Osteoblast (primary cell): ENCODE measurements around the gene PTGR3. TPM values are rescaled to one million over a fixed set of nuclear protein-coding genes. Genes with fewer than 3 reads are reported as not detected.

Experiments
- DNase-seq: peaks from one replicate; pipeline ENCODE4 v3.0.0; 2011; ENCODE audit warnings: low spot score, mixed read lengths; ENCODE audit not compliant: insufficient read length; ENCODE audit errors: missing footprints
- H2AFZ ChIP-seq: 2 replicates; pipeline ENCODE4 v1.6.0; 2011; ENCODE audit warnings: mild to moderate bottlenecking, low read length
- H3K27ac ChIP-seq: 2 replicates; pipeline ENCODE4 v1.5.1; 2011; ENCODE audit warnings: mild to moderate bottlenecking, low read depth, low read length, moderate library complexity
- H3K27me3 ChIP-seq: 2 replicates; pipeline ENCODE4 v1.6.0; 2012; ENCODE audit warnings: mild to moderate bottlenecking, control low read depth, inconsistent platforms, low read length, moderate library complexity; ENCODE audit not compliant: insufficient read depth
- H3K36me3 ChIP-seq: 2 replicates; pipeline ENCODE4 v1.5.1; 2011; ENCODE audit warnings: mild to moderate bottlenecking, low read length, control low read depth, moderate library complexity; ENCODE audit not compliant: insufficient read depth
- H3K4me1 ChIP-seq: 2 replicates; pipeline ENCODE4 v1.5.1; 2011; ENCODE audit warnings: mild to moderate bottlenecking, low read length, control low read depth, moderate library complexity; ENCODE audit not compliant: insufficient read depth
- H3K4me2 ChIP-seq: 2 replicates; pipeline ENCODE4 v1.6.0; 2011; ENCODE audit warnings: mild to moderate bottlenecking, low read length; ENCODE audit not compliant: insufficient read depth
- H3K4me3 ChIP-seq: fragments of 200-600 bp; sonication (generic); 3 replicates; pipeline ENCODE4 v1.5.1; 2012; ENCODE audit warnings: mild to moderate bottlenecking, low read length, inconsistent platforms; ENCODE audit not compliant: insufficient read depth
- H3K79me2 ChIP-seq: 2 replicates; pipeline ENCODE4 v1.6.0; 2012; ENCODE audit warnings: mild to moderate bottlenecking, low read length, control low read depth, inconsistent platforms; ENCODE audit not compliant: insufficient read depth
- H3K9me3 ChIP-seq: 2 replicates; pipeline ENCODE4 v1.5.1; 2011; ENCODE audit warnings: low read depth, low read length, control low read depth
- H4K20me1 ChIP-seq: 2 replicates; pipeline ENCODE4 v1.6.0; 2012; ENCODE audit warnings: mild to moderate bottlenecking, low read length, control low read depth; ENCODE audit not compliant: insufficient read depth
- total RNA-seq: library from RNA; depleted of rRNA; stranded (reverse); fragments of >200 nt; gene quantifications from 2 replicates; pipeline ENCODE4 v1.2.3, GENCODE V29; 2012
- TF ChIP-seq, protein P1 (sequence below): IDR thresholded peaks from 2 replicates; pipeline ENCODE4 v1.5.1; 2011; ENCODE audit warnings: mild to moderate bottlenecking, low read depth, low read length, moderate library complexity; ENCODE audit errors: extremely low read depth

The PTGR3 gene
- total RNA-seq, 1 donor, result 8.3 TPM

DNA sequence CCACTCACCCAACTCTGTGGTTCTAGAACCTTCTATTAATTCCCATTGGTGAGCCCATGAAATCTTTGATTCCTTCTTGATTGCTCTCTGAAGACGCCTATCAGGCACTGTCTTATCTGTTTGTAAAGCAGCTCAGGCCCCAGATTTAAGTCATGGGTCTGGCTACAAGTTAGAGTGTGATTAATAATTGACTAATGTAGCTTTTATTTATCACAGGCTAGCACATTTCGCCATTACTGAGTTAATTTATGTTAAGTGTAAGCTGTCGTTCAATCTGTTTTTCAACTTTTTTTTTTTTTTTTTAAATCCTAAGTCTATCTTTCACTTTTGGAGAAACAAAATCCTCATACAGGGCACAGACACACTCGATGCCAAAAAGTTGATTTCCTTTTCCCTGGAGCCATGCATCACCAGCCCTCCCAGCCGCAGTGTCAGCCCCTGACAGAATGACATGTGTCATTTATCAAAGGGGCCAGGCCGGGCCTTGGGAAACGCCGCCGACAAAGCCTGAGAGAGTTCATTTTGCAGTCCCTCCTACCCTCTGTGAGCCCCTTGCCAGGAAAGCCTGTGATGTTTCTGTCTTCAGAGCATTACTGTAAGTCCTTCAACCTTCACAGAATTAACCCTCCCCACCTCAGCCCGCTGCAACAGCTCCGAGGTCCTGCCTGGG lies 17.5 kb upstream of the PTGR3 start:
- Histone ChIP-seq H3K79me2 (peaks cover 57% of the 10 kb centered on the region), H2AFZ (peak overlapping the region; percentile 49), H3K9me3 (no peaks in the 10 kb centered on the region), H3K27ac (peak overlapping the region; percentile 22), H3K36me3 (no peaks in the 10 kb centered on the region), H3K27me3 (no peaks in the 10 kb centered on the region), H3K4me2 (peak overlapping the region; percentile 84), H4K20me1 (no peaks in the 10 kb centered on the region), H3K4me3 (peak overlapping the region; percentile 65), H3K4me1 (peaks cover 31% of the 10 kb centered on the region)
- no peak for DNase-seq
- TF ChIP-seq, protein P1, sequence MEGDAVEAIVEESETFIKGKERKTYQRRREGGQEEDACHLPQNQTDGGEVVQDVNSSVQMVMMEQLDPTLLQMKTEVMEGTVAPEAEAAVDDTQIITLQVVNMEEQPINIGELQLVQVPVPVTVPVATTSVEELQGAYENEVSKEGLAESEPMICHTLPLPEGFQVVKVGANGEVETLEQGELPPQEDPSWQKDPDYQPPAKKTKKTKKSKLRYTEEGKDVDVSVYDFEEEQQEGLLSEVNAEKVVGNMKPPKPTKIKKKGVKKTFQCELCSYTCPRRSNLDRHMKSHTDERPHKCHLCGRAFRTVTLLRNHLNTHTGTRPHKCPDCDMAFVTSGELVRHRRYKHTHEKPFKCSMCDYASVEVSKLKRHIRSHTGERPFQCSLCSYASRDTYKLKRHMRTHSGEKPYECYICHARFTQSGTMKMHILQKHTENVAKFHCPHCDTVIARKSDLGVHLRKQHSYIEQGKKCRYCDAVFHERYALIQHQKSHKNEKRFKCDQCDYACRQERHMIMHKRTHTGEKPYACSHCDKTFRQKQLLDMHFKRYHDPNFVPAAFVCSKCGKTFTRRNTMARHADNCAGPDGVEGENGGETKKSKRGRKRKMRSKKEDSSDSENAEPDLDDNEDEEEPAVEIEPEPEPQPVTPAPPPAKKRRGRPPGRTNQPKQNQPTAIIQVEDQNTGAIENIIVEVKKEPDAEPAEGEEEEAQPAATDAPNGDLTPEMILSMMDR, result no peak

DNA sequence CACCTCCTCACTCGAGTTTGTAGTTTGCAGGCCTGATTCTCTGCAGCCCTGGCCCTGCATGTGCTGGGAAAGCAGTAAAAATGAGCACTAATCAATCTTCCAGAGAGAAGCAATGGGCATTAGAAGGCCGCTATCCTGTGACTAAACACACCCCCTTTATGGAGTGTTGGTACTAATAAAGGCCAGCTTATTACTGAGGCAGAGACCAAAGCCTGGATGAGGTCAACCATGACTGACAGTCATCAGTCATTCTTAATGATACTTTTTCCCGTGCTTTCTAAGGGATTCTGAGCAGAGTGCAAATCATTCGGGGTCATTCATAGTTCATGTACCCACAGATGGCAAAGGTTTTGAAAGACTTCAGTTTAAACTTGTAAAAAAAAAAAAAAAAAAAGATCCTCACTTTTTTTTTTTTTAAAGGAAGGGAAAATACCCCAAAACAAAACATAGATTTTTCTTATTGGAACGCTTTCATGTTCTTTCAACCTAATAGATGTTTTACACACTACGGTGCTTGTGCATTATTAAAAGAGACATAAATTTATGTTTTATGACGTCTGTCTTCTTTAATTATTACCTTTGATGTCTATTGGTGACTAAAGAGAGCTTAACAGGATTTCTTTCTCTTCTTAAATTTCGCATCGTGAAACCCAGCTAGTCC lies 14.9 kb upstream of the PTGR3 start:
- Histone ChIP-seq H2AFZ (peak overlapping the region; percentile 61), H3K4me2 (peak overlapping the region; percentile 58), H3K27ac (peak overlapping the region; percentile 51), H3K79me2 (peaks cover 60% of the 10 kb centered on the region), H3K4me3 (no peak overlapping the region), H3K4me1 (peaks cover 31% of the 10 kb centered on the region), H3K9me3 (no peaks in the 10 kb centered on the region), H3K36me3 (no peaks in the 10 kb centered on the region), H4K20me1 (no peaks in the 10 kb centered on the region), H3K27me3 (no peaks in the 10 kb centered on the region)
- TF ChIP-seq, protein P1, result no peak
- no peak for DNase-seq

DNA sequence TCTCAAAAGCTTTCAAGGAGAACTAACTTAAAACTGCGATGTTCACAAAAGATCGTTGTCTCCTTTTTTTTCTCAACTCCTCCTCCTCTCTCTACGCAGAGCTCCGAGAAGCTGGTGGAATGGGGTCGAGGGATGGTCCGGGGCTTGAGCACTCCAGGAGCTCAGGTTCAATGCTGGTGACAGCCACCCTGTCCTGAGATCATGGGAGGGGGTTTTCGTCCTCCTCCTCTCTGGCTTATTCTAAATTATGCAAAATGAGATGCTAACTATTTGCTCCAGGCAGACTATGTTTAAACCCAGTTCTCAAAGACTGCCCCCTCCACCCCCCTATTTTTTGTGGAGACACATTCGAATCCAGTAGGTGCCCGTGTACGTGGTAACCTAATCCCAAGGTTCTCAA lies 13.5 kb upstream of the PTGR3 start:
- H3K27me3 ChIP-seq, result no peaks in the 10 kb centered on the region
- no peak overlapping the region for H3K4me2 ChIP-seq
- H4K20me1 ChIP-seq, result no peaks in the 10 kb centered on the region
- H3K9me3 ChIP-seq, result no peaks in the 10 kb centered on the region
- no peak overlapping the region for H3K27ac ChIP-seq
- H3K4me3 ChIP-seq, result no peak overlapping the region
- TF ChIP-seq, protein P1, result no peak
- H3K79me2 ChIP-seq, result peaks cover 63% of the 10 kb centered on the region
- H2AFZ ChIP-seq, result no peak overlapping the region
- H3K36me3 ChIP-seq, result no peaks in the 10 kb centered on the region
- no peak for DNase-seq
- H3K4me1 ChIP-seq, result peaks cover 26% of the 10 kb centered on the region

DNA sequence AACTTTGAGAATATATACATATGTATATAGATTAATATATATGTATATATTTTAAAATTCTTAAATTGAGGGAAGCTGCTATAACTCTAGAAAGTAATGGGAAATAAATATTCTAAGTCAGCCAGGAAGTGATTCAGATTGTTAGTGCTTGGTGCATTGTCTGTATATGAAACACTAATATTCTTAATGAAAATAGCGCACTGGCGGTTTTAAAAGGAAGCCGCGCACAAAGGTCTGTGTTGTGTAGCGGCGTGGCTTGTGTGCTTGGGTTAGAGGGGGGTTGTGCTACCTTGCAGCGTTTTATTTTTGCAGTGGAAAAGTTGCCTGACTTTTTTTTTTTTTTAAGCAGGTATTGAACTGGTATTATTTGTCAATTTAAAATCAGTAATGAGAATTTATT lies 13.0 kb upstream of the PTGR3 start:
- Histone ChIP-seq H3K27ac (no peak overlapping the region), H3K4me3 (no peak overlapping the region), H3K36me3 (no peaks in the 10 kb centered on the region), H3K4me1 (peaks cover 21% of the 10 kb centered on the region), H3K79me2 (peaks cover 66% of the 10 kb centered on the region), H3K27me3 (no peaks in the 10 kb centered on the region), H4K20me1 (no peaks in the 10 kb centered on the region), H2AFZ (no peak overlapping the region), H3K4me2 (no peak overlapping the region), H3K9me3 (no peaks in the 10 kb centered on the region)
- no peak for DNase-seq
- TF ChIP-seq, protein P1, result no peak
